NCI-H1048 (cell line): ENCODE results near the gene FBXO22.
"Not testable (repeated sequence)": the region's sequence is repeated elsewhere in the genome, so short reads cannot be mapped to it uniquely, and the experiment has no call there.

ENCODE experiments used
- DNase-seq: peaks from one replicate; lab custom pipeline; 2025; lab: John Stamatoyannopoulos, UW

Gene FBXO22

GRCh38 chr15:75920079-75920478 is 16.4 kb downstream of the FBXO22 start:
- no peak for DNase-seq

- DNase-seq = no peak
Observed at GRCh38 chr15:75921732-75922703, 18.3 kb downstream of the FBXO22 start.

- no peak for DNase-seq
Observed at GRCh38 chr15:75923756-75924155, 20.1 kb downstream of the FBXO22 start.

- DNase-seq = no peak
Observed at GRCh38 chr15:75924576-75924975, 20.9 kb downstream of the FBXO22 start.

- no peak for DNase-seq
Observed at GRCh38 chr15:75925440-75925839, 21.8 kb downstream of the FBXO22 start.

- no peak for DNase-seq
Observed at GRCh38 chr15:75926931-75927330, 23.3 kb downstream of the FBXO22 start.

GRCh38 chr15:75927601-75928000 is 23.9 kb downstream of the FBXO22 start:
- DNase-seq = no peak

- peak; percentile 14 for DNase-seq
Observed at GRCh38 chr15:75928680-75929608, 25.3 kb downstream of the FBXO22 start.

- DNase-seq = no peak
Observed at GRCh38 chr15:75929799-75930565, 26.3 kb downstream of the FBXO22 start.

- DNase-seq = no peak
Observed at GRCh38 chr15:75930866-75931265, 27.2 kb downstream of the FBXO22 start.

GRCh38 chr15:75942464-75942863 is 38.8 kb downstream of the FBXO22 start:
- no peak for DNase-seq

GRCh38 chr15:75943246-75943645 is 39.6 kb downstream of the FBXO22 start:
- no peak for DNase-seq

GRCh38 chr15:75943713-75944215 is 40.1 kb downstream of the FBXO22 start:
- DNase-seq = no peak

- DNase-seq = no peak
Observed at GRCh38 chr15:75945953-75946352, 42.3 kb downstream of the FBXO22 start.

GRCh38 chr15:75947092-75947491 is 43.4 kb downstream of the FBXO22 start:
- DNase-seq = no peak

- no peak for DNase-seq
Observed at GRCh38 chr15:75948761-75949296, 45.2 kb downstream of the FBXO22 start.

- no peak for DNase-seq
Observed at GRCh38 chr15:75952525-75952924, 48.8 kb downstream of the FBXO22 start.

GRCh38 chr15:75955720-75956119 is 52.0 kb downstream of the FBXO22 start:
- DNase-seq = no peak

GRCh38 chr15:75961331-75961730 is 57.7 kb downstream of the FBXO22 start:
- no peak for DNase-seq

GRCh38 chr15:75966073-75966472 is 62.4 kb downstream of the FBXO22 start:
- no peak for DNase-seq

GRCh38 chr15:75976766-75977165 is 73.1 kb downstream of the FBXO22 start:
- not testable (repeated sequence) for DNase-seq
